HTR-8/SVneo (cell line): ENCODE results near the gene ZBTB32.

Experiments used
- DNase-seq: peaks from one replicate; pipeline ENCODE4 v3.0.0; 2011; ENCODE audit warnings: low spot score, mixed read lengths; ENCODE audit not compliant: insufficient read length
- FAIRE-seq: peaks from 2 replicates; lab custom pipeline; 2011; peaks lifted over from hg19 to GRCh38; lab: Jason Lieb, UNC

Gene ZBTB32

GRCh38 chr19:35764432-35765315 is 60.3 kb downstream of the ZBTB32 start:
- no peak for FAIRE-seq

More at GRCh38 chr19:35764432-35765315, 60.3 kb downstream of the ZBTB32 start:
- no peak for DNase-seq
